Stimulated activated CD4-positive, alpha-beta T cell treated with anti-CD3 and anti-CD28 coated beads, TNF-alpha, amount 100 ng/mL, for 48 hours (primary cell): Measurements from ENCODE around the gene XKR8.

Source experiments
- DNase-seq, 3 donors: peaks; one replicate each; pipeline ENCODE4 v3.0.0-alpha.2; 2020; ENCODE audit warnings: low read depth in 3 of 3

Gene XKR8

GRCh38 chr1:27956761-27957160 lies 3.0 kb upstream of the XKR8 start:
- DNase-seq: no peak

GRCh38 chr1:27957655-27958054 lies 2.1 kb upstream of the XKR8 start:
- no peak for DNase-seq

GRCh38 chr1:27958513-27958912 lies 1.3 kb upstream of the XKR8 start:
- DNase-seq: no peak

- DNase-seq: no peak
Measured at GRCh38 chr1:27960762-27961645, 1.2 kb downstream of the XKR8 start.

GRCh38 chr1:27961646-27962221 lies 2.0 kb downstream of the XKR8 start:
- no peak for DNase-seq

- no peak for DNase-seq
Measured at GRCh38 chr1:27963393-27963792, 3.6 kb downstream of the XKR8 start.

- no peak for DNase-seq
Measured at GRCh38 chr1:27966402-27967105, 6.8 kb downstream of the XKR8 start.

- no peak for DNase-seq
Measured at GRCh38 chr1:27967106-27967883, 7.5 kb downstream of the XKR8 start.

- no peak for DNase-seq
Measured at GRCh38 chr1:27967884-27968466, 8.2 kb downstream of the XKR8 start.

- no peak for DNase-seq
Measured at GRCh38 chr1:27968692-27969091, 8.9 kb downstream of the XKR8 start.

GRCh38 chr1:27970401-27970800 lies 10.6 kb downstream of the XKR8 start:
- DNase-seq: no peak

- DNase-seq: no peak
Measured at GRCh38 chr1:27971674-27972073, 11.9 kb downstream of the XKR8 start.

GRCh38 chr1:27972141-27972540 lies 12.4 kb downstream of the XKR8 start:
- DNase-seq: no peak

- DNase-seq: no peak
Measured at GRCh38 chr1:27973771-27974416, 14.1 kb downstream of the XKR8 start.

GRCh38 chr1:27974417-27974781 lies 14.6 kb downstream of the XKR8 start:
- DNase-seq: no peak

- DNase-seq: no peak
Measured at GRCh38 chr1:27979151-27979858, 19.5 kb downstream of the XKR8 start.

GRCh38 chr1:27979859-27980201 lies 20.1 kb downstream of the XKR8 start:
- no peak for DNase-seq

- no peak for DNase-seq
Measured at GRCh38 chr1:27980216-27980845, 20.6 kb downstream of the XKR8 start.

GRCh38 chr1:27981145-27981544 lies 21.4 kb downstream of the XKR8 start:
- no peak for DNase-seq

- DNase-seq: no peak
Measured at GRCh38 chr1:27990920-27991537, 31.3 kb downstream of the XKR8 start.
